NOMO-1 treated with DMSO at 0.1 percent for 48 hours (cell line): Measurements from ENCODE around the gene SUGCT.
A peak's percentile ranks its signal among the peaks of the same experiment; 100 is the strongest.
"Not testable (repeated sequence)": the region's sequence is repeated elsewhere in the genome, so short reads cannot be mapped to it uniquely, and the experiment has no call there.

ENCODE experiments used
- DNase-seq: peaks from one replicate; lab custom pipeline; 2025; ENCODE audit not compliant: unreplicated experiment; lab: John Stamatoyannopoulos, UW

SUGCT gene

GRCh38 chr7:40134428-40135316 is at the start of gene SUGCT, which contains the start of gene MPLKIP:
Gene SUGCT (plus strand): TSS chr7:40135005.
Gene MPLKIP (minus strand): TSS chr7:40134622. CDS start chr7:40134567, 55 bp downstream.
- peak; percentile 72 for DNase-seq

GRCh38 chr7:40092182-40092581 is 42.6 kb upstream of the SUGCT start:
- DNase-seq = no peak

GRCh38 chr7:40093631-40094350 is 41.0 kb upstream of the SUGCT start:
- DNase-seq = no peak

GRCh38 chr7:40095230-40095629 is 39.6 kb upstream of the SUGCT start:
- no peak for DNase-seq

GRCh38 chr7:40095695-40096327 is 39.0 kb upstream of the SUGCT start:
- no peak for DNase-seq

GRCh38 chr7:40097728-40098127 is 37.1 kb upstream of the SUGCT start:
- no peak for DNase-seq

- DNase-seq = no peak
These were observed 36.0 kb upstream of the SUGCT start for GRCh38 chr7:40098810-40099209.

- no peak for DNase-seq
These were observed 35.0 kb upstream of the SUGCT start for GRCh38 chr7:40099837-40100236.

GRCh38 chr7:40101201-40101600 is 33.6 kb upstream of the SUGCT start:
- DNase-seq = no peak

- DNase-seq = no peak
These were observed 31.9 kb upstream of the SUGCT start for GRCh38 chr7:40102897-40103296.

- peak; percentile 41 for DNase-seq
These were observed 28.8 kb upstream of the SUGCT start for GRCh38 chr7:40105879-40106473.

GRCh38 chr7:40115936-40116335 is 18.9 kb upstream of the SUGCT start:
- no peak for DNase-seq

GRCh38 chr7:40117199-40117598 is 17.6 kb upstream of the SUGCT start:
- not testable (repeated sequence) for DNase-seq

GRCh38 chr7:40118201-40118600 is 16.6 kb upstream of the SUGCT start:
- DNase-seq = not testable (repeated sequence)

- no peak for DNase-seq
These were observed 14.8 kb upstream of the SUGCT start for GRCh38 chr7:40120020-40120419.

GRCh38 chr7:40122100-40122939 is 12.5 kb upstream of the SUGCT start:
- DNase-seq = not testable (repeated sequence)

- no peak for DNase-seq
These were observed 11.9 kb upstream of the SUGCT start for GRCh38 chr7:40122940-40123254.

GRCh38 chr7:40133561-40134427 is 1.0 kb upstream of the SUGCT start:
- DNase-seq = peak; percentile 18

GRCh38 chr7:40135317-40135610 is 459 bp downstream of the SUGCT start:
- DNase-seq = no peak

GRCh38 chr7:40137563-40137962 is 2.8 kb downstream of the SUGCT start:
- no peak for DNase-seq
